ENCODE measurements around the gene TSPAN31.
A peak's percentile ranks its signal among the peaks of the same experiment; 100 is the strongest.
"Not testable (repeated sequence)": the region's sequence is repeated elsewhere in the genome, so short reads cannot be mapped to it uniquely, and the experiment has no call there.

TSPAN31 gene

DNA sequence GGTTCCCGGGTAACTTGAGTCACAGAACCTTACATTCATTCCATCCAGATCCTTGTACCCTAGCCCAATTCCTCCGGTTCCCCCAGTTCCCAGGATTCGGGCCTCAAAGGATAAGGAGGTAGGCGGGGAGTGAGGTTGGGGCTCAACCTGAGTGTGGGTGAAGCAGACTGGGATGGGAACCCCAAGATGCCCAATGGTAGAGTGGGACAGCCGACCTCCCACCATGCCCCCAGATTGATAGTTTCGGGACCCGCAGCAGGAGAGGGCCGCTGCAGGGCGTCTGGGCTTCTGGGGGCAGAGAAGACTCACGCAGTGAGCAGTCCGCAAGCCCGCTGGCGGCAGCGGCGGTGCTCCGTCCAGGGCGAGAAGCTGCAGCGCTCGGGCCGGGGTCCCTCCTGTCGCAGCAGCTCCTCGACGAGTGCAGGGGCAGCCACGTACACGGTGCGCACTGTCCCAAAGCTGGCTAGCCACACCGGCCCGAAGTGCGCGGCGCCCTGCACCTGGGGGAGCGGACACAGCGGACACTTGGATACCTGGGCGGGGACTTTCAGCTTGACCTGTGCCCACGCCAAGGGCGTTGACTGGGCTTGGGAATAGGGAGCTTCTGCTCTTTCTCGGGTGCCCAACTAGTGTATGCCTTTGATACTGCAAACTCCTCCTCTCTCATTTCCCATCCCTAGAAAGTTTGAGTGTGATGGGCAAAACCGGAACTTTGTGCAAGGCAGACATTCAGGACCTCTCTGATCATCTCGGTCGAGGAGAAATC, 21.0 kb downstream of the TSPAN31 start:
- DNase-seq = no peak

DNA sequence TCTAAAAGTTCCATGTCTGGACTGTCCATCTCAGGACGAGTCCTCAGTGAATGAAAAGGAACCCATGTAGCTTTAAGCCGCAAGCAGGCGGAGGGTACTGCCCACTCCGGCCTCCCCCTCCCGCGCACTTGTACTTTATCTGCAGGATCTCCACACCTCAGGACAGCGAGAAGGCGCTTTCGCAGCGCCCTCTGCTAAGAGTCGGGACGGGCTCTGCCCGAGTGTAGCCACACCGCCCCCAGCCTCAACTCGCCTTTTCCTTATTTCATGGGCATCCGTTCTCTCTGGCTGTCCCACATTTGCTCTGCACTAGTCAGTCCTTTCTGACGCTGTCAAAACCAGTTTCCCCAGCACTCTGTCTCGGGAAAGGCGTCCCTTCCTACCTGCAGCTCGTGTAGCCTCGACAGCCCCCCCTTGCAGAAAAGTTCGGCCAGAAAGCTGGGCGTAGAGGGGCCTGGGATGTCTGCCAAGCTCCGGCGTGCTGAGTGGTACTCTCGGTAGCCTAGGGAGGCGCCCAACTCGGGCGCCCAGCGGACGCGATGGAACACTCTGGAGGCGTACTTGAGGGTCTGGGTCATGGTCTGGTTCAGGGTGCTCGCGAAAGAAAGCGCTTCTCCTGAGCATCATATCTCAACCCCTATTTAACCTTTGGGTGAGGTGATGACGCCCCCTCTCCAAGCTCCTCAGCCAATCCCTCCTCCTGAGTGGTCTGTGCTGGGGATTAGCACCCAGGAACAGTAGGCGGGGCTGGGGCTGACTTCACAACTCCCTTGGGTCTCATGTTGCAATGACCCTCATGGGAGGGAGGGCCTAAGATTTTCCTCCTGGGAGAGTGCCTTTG, 21.8 kb downstream of the TSPAN31 start, which contains the start of gene CYP27B1:
Gene CYP27B1, minus strand, starts transcription at position 615 of the 841 bp plus-strand sequence. Its CDS starts 37 bp downstream, at position 578.
- no peak for DNase-seq

DNA sequence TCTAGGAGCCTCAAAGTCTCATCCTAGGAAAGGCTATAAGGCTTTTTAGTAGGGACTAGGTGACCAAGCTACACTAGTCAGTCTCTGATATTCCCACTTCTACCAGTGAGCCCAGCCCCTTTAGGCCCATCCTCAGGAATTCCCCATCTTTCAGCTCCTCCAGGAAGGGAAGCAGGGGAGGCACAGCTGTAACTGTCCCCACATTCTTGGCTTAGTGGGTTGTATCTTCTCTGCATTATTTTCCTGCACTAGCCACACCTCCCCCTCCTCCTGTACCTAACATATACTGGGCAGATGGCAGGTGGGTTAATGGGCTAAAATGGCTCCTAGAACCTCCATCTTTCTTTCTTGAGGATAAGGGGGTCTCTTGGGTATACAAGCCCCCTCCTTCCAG, 22.5 kb downstream of the TSPAN31 start:
- no peak for DNase-seq

- DNase-seq = no peak
These were observed 23.0 kb downstream of the TSPAN31 start for GRCh38 chr12:57767876-57768275.

GRCh38 chr12:57769594-57769993, 24.8 kb downstream of the TSPAN31 start:
- no peak for DNase-seq

GRCh38 chr12:57770734-57771133, 25.9 kb downstream of the TSPAN31 start:
- DNase-seq = no peak

DNA sequence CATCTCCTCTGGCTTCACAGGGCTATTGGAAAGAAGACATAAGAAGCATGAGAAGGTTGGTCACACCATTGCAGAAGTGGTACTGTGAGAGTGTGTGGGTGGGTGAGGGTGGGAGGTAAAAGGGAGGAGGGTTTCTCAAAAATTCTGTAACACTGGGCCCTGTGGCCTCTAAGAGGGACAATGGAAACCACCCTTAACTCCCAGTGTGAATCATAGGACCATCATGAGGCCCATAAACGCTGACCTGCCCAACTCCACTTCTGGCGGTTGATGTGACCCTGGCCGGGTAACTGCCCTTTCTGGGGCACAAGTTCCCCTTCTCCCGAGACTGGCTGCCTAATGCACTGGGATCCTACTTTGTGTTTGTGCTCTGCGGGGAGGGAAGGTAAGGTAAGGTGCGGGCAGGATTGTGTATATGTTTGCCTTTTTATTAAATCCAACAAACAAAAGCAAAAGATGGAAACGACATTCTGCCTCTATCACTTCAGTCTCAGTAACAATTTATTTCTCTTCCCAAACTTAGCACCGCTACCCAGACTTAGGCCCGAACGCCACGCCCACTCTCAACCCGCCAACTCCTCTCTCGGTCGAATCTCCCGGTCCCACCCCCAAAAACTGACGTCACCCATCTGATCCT, 26.5 kb downstream of the TSPAN31 start:
- peak in 20 of 56 donors; percentile 64 to 90 (median 77) for DNase-seq

DNA sequence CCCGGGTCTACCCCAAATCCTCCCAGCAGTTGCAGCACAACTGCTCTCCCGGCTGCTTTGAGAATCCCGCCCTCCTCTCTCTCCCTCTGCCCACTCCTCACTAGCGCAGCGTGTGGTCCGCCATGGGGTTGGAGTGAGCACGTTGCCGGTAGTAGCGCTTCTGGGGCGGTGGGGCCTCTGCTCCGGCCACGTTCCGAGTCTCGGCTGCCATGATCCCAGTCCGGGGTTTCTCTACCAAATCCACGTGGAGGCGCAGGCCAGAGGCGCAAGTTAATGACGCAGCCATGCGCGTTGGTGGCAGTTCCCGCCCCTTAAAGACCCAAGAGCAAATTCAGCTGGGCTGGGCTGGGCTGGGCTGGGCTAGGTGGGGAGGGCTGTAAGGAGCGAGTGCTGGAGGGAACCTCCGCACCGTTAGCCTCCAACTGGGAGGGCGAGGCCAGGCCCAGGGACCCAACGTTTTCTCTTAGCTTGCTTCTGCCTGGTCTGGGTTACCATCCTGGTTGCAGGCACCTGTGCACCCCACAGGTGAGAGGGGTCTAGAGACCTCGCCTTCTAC, 27.1 kb downstream of the TSPAN31 start, which contains the start of gene METTL1:
Gene METTL1, minus strand, starts transcription at position 233 of the 556 bp plus-strand sequence. Its CDS starts 22 bp downstream, at position 211.
- peak; percentile 32 to 97 (median 89) for DNase-seq

DNA sequence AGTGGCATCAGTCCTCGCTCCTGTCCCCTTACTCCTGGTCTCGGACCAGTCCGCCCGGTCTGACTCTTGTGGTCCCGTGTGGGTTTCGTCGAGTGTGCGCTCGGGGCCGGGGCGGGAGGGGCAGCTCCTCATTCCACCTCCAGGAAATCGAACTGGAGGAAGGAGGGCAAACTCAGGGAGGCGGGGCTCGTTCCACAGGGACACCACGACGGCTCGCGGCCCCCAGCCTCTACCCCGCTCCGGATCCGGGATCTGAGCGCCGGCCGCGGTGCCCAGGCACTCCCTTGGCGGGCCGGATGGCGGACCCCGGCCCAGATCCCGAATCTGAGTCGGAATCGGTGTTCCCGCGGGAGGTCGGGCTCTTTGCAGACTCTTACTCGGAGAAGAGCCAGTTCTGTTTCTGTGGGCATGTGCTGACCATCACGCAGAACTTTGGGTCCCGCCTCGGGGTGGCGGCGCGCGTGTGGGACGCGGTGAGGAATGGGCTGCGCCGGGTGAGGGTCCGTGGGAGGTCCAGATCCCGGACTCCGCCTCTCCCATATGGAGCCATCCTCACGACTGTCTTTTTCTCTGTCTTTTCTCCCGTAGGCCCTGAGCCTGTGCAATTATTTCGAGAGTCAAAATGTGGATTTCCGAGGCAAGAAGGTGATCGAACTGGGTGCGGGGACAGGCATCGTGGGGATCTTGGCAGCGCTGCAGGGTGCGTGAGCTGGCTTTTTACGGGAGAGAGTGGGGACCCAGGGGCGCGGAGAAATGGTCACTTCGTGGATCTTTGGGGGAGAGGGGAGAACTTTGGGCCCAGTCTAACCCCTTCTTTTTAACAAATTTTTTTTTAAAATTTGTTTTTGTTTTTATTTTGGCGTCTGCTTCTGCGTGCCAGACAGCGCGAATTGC, 27.8 kb downstream of the TSPAN31 start, which contains the start of gene EEF1AKMT3:
Gene EEF1AKMT3, plus strand, starts transcription at position 186 of the 894 bp plus-strand sequence. Its CDS starts 111 bp downstream, at position 297.
- DNase-seq = peak in 27 of 56 donors; percentile 23 to 68 (median 52)

DNA sequence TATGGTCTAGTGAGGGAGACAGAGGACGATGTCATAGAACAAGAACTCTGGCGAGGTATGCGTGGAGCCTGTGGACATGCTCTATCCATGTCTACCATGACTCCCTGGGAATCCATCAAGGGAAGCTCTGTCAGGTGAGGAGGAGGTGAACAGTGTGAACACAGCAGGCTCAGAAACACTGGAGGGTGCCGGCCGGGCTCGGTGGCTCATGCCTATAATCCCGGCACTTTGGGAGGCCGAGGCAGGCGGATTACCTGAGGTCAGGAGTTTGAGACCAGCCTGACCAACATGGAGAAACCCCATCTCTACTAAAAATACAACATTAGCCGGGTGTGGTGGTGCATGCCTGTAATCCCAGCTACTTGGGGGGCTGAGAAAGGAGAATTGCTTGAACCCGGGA, 29.8 kb downstream of the TSPAN31 start:
- DNase-seq = not testable (repeated sequence)

DNA sequence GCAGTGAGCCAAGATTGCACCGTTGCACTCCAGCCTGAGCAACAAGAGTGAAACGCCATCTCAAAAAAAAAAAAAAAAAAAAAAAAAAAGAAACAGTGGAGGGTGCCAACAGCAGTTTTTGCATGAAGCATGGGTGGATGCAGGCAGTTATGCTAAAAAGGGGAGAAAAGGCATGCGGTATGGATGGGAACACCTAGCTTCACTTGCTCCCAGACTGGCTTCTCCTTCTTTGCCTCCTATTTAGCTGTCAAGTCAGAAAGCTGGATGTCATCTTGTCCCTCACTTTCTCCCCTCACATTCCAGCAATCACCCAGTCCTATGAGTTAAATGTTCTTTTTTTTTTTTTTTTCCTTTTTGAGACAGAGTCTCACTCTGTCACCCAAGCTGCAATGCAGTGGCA, 30.2 kb downstream of the TSPAN31 start:
- DNase-seq = no peak

GRCh38 chr12:57775563-57776246, 30.9 kb downstream of the TSPAN31 start:
- no peak for DNase-seq

DNA sequence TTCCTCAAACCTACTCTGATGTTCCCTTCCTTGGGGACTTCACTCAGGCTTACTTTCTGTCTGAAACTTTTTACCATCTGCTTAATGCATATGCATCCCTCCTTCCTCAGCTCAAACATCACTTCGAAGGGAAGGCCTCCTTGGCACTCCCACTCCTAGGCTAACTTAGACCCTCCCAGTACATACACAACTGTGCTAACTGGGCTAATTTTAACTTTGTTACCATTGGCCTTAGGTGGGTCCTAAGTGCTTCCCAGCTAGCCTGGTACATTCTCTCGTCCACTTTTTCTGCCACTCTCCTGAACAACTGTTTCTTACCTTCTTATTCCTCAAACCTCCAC, 31.4 kb downstream of the TSPAN31 start:
- DNase-seq = no peak

DNA sequence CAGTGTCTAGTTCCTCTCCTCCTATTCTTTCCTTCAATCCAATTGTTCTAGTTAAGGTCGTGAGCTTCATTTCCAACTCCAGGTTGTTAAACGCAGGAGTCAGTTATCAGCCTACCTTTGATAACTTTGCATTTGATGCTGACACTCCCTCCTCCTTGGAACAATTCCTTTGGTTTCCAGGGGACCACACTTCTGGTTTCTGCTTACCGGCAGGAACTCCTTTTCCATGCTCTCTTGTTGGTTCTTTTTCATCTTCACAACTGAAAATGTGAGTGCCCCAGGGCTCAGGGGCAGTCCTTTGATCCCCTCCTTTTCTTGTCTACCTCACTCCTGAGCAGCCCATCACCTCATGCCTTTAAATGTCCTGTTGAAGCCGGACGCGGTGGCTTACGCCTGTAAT, 32.5 kb downstream of the TSPAN31 start:
- no peak for DNase-seq

DNA sequence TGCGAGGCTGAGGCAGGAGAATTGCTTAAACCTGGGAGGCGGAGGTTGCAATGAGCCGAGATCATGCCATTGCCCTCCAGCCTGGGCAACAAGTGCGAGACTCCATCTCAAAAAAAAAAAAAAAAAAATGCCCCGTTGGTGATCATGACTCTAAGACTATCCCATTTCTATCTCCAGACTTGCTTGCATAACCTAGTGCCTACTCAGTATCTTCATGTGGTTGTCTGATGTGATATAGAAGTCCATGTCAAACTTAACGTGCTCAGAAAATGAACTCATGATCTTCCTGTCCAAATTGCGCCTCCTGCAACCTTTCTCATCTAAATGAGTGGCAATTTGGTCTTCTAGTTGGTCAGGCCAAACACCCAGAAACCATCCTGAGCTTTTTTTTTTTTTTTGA, 33.1 kb downstream of the TSPAN31 start:
- DNase-seq = no peak

- no peak for DNase-seq
These were observed 34.9 kb downstream of the TSPAN31 start for GRCh38 chr12:57779736-57780135.

- DNase-seq = no peak
These were observed 35.6 kb downstream of the TSPAN31 start for GRCh38 chr12:57780284-57780897.

DNA sequence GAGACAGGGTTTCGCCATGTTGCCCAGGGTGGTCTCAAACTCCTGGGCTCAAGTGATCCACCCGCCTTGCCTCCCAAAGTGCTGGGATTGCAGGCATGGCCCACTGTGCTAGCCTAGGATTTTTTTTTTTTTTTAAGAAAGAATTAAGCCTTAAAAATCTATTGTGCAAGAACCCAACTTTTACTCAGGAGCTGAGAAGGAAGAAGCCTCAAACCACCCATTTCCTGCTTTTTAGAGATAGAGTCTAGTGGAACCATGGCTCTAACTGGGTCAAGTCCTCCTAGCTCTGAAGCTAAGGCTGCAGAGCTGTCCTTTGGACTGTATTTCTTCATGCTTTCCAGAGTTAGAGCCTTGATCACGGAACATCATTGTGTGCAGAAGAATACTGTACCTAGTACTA, 36.4 kb downstream of the TSPAN31 start:
- DNase-seq = no peak

DNA sequence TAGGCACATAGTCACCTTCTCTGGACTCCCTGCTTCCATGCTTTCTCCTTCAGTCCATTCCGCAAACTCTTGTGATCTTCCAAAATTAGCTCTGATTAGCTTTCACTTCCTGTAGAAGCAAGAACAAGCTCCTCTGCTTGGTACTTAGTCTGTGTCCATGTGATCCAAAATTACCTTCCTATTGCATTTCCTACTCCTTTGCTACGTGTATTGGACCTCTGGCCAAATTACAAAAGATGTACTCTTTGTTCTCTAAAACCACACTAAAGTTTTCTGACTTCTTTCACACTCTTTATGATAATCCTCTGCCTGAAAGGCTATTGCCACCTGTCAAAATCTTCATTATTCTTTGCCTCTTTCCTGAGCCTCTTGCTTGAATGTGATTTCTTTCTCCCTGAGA, 37.0 kb downstream of the TSPAN31 start:
- DNase-seq = no peak

Data from amygdala (tissue), 56 donors.